ENCODE results near the gene APP.

GRCh38 chr21:25999921-26000582 lies 170.5 kb downstream of the APP start:
- TF ChIP-seq POLR2A (IDR thresholded peaks at IDR 0.05; ENCODE audit: low read depth, low read length) (no peak), TAF1 (IDR thresholded peaks at IDR 0.05; ENCODE audit: low read depth, low read length) (no peak), POLR2AphosphoS5 (IDR thresholded peaks at IDR 0.05; ENCODE audit: low read depth, low read length) (no peak)

All from GM12891 (cell line).